Measurements from ENCODE around the gene LIPC. TPM values are rescaled to one million over a fixed set of nuclear protein-coding genes. Genes with fewer than 3 reads are reported as not detected.

The LIPC gene
- total and polyA plus RNA-seq, 2 experiments from 2014 or later, result not detected

DNA sequence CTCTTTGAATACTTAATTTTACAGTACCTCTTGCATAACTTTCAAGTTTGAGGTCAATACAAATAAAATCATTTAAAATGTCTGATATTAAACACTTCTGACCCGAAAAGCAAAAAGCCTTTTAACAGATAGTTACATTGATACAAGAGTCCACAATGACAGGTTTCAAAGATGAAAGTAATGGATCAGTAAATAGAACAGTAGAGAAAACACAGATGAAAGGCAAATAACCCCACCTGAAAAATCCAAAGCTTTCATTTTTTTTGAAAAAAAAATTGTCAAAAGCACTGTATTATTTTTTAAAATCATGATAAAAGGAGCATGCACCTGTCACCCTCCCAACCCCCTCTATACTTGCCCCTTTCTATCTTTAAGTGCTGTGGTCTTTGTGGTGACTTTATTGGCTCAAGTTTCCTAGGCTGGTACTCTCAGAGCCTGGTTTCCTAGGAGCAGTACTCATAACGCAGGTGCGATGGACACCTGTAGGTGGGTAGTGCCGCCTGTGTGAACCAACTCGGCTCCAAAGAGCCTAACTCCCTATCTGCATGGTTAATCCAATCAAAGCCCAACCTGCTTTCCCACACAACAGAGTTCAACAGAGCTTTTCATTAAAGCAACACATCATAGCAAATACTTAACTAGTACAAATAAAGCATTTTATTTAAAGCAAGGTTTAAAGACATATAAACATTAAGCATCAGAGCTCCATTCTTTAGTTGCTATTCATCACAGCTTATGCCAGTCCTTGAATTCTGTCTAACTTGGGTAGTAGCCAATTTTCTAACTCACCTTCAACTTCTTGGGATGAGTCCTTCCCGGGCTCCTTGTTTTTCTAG, 32.2 kb downstream of the LIPC start:
- no peaks in the 10 kb centered on the region for H3K9me3 Mint-ChIP-seq
- no peak overlapping the region for H3K27ac Mint-ChIP-seq
- ATAC-seq, result no peak
- H3K27me3 ChIP-seq (ENCODE audit: insufficient read depth), result no peaks in the 10 kb centered on the region
- no peaks in the 10 kb centered on the region for H3K36me3 ChIP-seq (ENCODE audit: insufficient read depth)
- H3K4me3 ChIP-seq, result no peak overlapping the region
- no peaks in the 10 kb centered on the region for H3K4me1 ChIP-seq (ENCODE audit: insufficient read depth)
- TF ChIP-seq, protein P1, sequence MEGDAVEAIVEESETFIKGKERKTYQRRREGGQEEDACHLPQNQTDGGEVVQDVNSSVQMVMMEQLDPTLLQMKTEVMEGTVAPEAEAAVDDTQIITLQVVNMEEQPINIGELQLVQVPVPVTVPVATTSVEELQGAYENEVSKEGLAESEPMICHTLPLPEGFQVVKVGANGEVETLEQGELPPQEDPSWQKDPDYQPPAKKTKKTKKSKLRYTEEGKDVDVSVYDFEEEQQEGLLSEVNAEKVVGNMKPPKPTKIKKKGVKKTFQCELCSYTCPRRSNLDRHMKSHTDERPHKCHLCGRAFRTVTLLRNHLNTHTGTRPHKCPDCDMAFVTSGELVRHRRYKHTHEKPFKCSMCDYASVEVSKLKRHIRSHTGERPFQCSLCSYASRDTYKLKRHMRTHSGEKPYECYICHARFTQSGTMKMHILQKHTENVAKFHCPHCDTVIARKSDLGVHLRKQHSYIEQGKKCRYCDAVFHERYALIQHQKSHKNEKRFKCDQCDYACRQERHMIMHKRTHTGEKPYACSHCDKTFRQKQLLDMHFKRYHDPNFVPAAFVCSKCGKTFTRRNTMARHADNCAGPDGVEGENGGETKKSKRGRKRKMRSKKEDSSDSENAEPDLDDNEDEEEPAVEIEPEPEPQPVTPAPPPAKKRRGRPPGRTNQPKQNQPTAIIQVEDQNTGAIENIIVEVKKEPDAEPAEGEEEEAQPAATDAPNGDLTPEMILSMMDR (conservative IDR thresholded peaks at IDR 0.05; ENCODE audit: low read depth in 2 of 2), result no peak
- TF ChIP-seq, protein P2, sequence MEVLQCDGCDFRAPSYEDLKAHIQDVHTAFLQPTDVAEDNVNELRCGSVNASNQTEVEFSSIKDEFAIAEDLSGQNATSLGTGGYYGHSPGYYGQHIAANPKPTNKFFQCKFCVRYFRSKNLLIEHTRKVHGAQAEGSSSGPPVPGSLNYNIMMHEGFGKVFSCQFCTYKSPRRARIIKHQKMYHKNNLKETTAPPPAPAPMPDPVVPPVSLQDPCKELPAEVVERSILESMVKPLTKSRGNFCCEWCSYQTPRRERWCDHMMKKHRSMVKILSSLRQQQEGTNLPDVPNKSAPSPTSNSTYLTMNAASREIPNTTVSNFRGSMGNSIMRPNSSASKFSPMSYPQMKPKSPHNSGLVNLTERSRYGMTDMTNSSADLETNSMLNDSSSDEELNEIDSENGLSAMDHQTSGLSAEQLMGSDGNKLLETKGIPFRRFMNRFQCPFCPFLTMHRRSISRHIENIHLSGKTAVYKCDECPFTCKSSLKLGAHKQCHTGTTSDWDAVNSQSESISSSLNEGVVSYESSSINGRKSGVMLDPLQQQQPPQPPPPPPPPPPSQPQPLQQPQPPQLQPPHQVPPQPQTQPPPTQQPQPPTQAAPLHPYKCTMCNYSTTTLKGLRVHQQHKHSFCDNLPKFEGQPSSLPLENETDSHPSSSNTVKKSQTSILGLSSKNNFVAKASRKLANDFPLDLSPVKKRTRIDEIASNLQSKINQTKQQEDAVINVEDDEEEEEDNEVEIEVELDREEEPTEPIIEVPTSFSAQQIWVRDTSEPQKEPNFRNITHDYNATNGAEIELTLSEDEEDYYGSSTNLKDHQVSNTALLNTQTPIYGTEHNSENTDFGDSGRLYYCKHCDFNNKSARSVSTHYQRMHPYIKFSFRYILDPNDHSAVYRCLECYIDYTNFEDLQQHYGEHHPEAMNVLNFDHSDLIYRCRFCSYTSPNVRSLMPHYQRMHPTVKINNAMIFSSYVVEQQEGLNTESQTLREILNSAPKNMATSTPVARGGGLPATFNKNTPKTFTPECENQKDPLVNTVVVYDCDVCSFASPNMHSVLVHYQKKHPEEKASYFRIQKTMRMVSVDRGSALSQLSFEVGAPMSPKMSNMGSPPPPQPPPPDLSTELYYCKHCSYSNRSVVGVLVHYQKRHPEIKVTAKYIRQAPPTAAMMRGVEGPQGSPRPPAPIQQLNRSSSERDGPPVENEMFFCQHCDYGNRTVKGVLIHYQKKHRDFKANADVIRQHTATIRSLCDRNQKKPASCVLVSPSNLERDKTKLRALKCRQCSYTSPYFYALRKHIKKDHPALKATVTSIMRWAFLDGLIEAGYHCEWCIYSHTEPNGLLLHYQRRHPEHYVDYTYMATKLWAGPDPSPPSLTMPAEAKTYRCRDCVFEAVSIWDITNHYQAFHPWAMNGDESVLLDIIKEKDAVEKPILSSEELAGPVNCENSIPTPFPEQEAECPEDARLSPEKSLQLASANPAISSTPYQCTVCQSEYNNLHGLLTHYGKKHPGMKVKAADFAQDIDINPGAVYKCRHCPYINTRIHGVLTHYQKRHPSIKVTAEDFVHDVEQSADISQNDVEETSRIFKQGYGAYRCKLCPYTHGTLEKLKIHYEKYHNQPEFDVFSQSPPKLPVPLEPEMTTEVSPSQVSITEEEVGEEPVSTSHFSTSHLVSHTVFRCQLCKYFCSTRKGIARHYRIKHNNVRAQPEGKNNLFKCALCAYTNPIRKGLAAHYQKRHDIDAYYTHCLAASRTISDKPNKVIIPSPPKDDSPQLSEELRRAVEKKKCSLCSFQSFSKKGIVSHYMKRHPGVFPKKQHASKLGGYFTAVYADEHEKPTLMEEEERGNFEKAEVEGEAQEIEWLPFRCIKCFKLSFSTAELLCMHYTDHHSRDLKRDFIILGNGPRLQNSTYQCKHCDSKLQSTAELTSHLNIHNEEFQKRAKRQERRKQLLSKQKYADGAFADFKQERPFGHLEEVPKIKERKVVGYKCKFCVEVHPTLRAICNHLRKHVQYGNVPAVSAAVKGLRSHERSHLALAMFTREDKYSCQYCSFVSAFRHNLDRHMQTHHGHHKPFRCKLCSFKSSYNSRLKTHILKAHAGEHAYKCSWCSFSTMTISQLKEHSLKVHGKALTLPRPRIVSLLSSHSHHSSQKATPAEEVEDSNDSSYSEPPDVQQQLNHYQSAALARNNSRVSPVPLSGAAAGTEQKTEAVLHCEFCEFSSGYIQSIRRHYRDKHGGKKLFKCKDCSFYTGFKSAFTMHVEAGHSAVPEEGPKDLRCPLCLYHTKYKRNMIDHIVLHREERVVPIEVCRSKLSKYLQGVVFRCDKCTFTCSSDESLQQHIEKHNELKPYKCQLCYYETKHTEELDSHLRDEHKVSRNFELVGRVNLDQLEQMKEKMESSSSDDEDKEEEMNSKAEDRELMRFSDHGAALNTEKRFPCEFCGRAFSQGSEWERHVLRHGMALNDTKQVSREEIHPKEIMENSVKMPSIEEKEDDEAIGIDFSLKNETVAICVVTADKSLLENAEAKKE (CRISPR knock-in tag; IDR thresholded peaks at IDR 0.05), result no peak
- TF ChIP-seq ZNF114 (CRISPR knock-in tag; IDR thresholded peaks at IDR 0.05) (no peak), EZH2phosphoT487 (IDR thresholded peaks at IDR 0.05; ENCODE audit: unreplicated experiment) (no peak), JUNB (IDR thresholded peaks at IDR 0.05; ENCODE audit: unreplicated experiment) (no peak), NANOG (IDR thresholded peaks at IDR 0.05; ENCODE audit: borderline replicate concordance) (no peak), POLR2AphosphoS5 (IDR thresholded peaks at IDR 0.05; ENCODE audit: low read depth) (no peak), ZNF331 (CRISPR knock-in tag; IDR thresholded peaks at IDR 0.05; ENCODE audit: low read depth) (no peak), EZH2 (IDR thresholded peaks at IDR 0.05; ENCODE audit: low read depth, unreplicated experiment) (no peak), STAT1 (IDR thresholded peaks at IDR 0.05; ENCODE audit: unreplicated experiment) (no peak), CREB1 (CRISPR knock-in tag; IDR thresholded peaks at IDR 0.05; ENCODE audit: low read depth) (no peak)
- TF ChIP-seq, protein P3, sequence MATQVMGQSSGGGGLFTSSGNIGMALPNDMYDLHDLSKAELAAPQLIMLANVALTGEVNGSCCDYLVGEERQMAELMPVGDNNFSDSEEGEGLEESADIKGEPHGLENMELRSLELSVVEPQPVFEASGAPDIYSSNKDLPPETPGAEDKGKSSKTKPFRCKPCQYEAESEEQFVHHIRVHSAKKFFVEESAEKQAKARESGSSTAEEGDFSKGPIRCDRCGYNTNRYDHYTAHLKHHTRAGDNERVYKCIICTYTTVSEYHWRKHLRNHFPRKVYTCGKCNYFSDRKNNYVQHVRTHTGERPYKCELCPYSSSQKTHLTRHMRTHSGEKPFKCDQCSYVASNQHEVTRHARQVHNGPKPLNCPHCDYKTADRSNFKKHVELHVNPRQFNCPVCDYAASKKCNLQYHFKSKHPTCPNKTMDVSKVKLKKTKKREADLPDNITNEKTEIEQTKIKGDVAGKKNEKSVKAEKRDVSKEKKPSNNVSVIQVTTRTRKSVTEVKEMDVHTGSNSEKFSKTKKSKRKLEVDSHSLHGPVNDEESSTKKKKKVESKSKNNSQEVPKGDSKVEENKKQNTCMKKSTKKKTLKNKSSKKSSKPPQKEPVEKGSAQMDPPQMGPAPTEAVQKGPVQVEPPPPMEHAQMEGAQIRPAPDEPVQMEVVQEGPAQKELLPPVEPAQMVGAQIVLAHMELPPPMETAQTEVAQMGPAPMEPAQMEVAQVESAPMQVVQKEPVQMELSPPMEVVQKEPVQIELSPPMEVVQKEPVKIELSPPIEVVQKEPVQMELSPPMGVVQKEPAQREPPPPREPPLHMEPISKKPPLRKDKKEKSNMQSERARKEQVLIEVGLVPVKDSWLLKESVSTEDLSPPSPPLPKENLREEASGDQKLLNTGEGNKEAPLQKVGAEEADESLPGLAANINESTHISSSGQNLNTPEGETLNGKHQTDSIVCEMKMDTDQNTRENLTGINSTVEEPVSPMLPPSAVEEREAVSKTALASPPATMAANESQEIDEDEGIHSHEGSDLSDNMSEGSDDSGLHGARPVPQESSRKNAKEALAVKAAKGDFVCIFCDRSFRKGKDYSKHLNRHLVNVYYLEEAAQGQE (IDR thresholded peaks at IDR 0.05; ENCODE audit: unreplicated experiment), result no peak
- TF ChIP-seq, protein P4, sequence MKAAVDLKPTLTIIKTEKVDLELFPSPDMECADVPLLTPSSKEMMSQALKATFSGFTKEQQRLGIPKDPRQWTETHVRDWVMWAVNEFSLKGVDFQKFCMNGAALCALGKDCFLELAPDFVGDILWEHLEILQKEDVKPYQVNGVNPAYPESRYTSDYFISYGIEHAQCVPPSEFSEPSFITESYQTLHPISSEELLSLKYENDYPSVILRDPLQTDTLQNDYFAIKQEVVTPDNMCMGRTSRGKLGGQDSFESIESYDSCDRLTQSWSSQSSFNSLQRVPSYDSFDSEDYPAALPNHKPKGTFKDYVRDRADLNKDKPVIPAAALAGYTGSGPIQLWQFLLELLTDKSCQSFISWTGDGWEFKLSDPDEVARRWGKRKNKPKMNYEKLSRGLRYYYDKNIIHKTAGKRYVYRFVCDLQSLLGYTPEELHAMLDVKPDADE (IDR thresholded peaks at IDR 0.05), result no peak
- H3F3A ChIP-seq (replicated peaks; ENCODE audit: low read depth), result no peaks in the 10 kb centered on the region
- no peaks in the 10 kb centered on the region for H3K36me3 Mint-ChIP-seq (ENCODE audit: low read depth)
- no peak overlapping the region for H2AFZ ChIP-seq
- H3K4me2 ChIP-seq, result no peak overlapping the region
- no peaks in the 10 kb centered on the region; the same call in 2 of the 3 replicates for H3K4me1 Mint-ChIP-seq
- H3K9me2 ChIP-seq (ENCODE audit: insufficient read depth), result 0 out of 2 replicates have a peak, but pooled peaks cover 5% of the 10 kb centered on the region
- no peak overlapping the region for H3K4me3 Mint-ChIP-seq
- no peak overlapping the region for H3K27ac ChIP-seq (ENCODE audit: low read depth)
- no peak for DNase-seq (ENCODE audit: low spot score)
- H4K20me1 ChIP-seq (replicated peaks; ENCODE audit: insufficient read depth), result no peaks in the 10 kb centered on the region
- H3K79me2 ChIP-seq (replicated peaks; ENCODE audit: insufficient read depth), result no peaks in the 10 kb centered on the region
- peaks cover 13% of the 10 kb centered on the region for H3K27me3 Mint-ChIP-seq (ENCODE audit: insufficient read depth, low read depth, poor library complexity)
